GM19351 (cell line): ENCODE measurements around the gene STAMBPL1.
A peak's percentile ranks its signal among the peaks of the same experiment; 100 is the strongest.
"Not testable (repeated sequence)": the region's sequence is repeated elsewhere in the genome, so short reads cannot be mapped to it uniquely, and the experiment has no call there.

Experiments
- ATAC-seq: cut with Tn5 transposase; IDR thresholded peaks from one replicate; pipeline ENCODE4 v1.9.1; 2021; ENCODE audit warnings: mild to moderate bottlenecking, moderate library complexity; ENCODE audit not compliant: unreplicated experiment

Gene STAMBPL1

GRCh38 chr10:88918191-88918905, 38.3 kb downstream of the STAMBPL1 start:
- no peak for ATAC-seq

- no peak for ATAC-seq
Measured at GRCh38 chr10:88919041-88919440, 39.0 kb downstream of the STAMBPL1 start.

- ATAC-seq, result no peak
Measured at GRCh38 chr10:88920198-88920597, 40.2 kb downstream of the STAMBPL1 start.

GRCh38 chr10:88920986-88921593, 41.0 kb downstream of the STAMBPL1 start:
- no peak for ATAC-seq

GRCh38 chr10:88922041-88922440, 42.0 kb downstream of the STAMBPL1 start:
- ATAC-seq, result no peak

GRCh38 chr10:88923520-88923919, 43.5 kb downstream of the STAMBPL1 start:
- ATAC-seq, result no peak

- no peak for ATAC-seq
Measured at GRCh38 chr10:88926566-88927415, 46.7 kb downstream of the STAMBPL1 start.

GRCh38 chr10:88927416-88927690, 47.3 kb downstream of the STAMBPL1 start:
- ATAC-seq, result no peak

- no peak for ATAC-seq
Measured at GRCh38 chr10:88928254-88928653, 48.2 kb downstream of the STAMBPL1 start.

GRCh38 chr10:88931548-88931947, 51.5 kb downstream of the STAMBPL1 start:
- no peak for ATAC-seq

GRCh38 chr10:88932029-88932428, 52.0 kb downstream of the STAMBPL1 start:
- ATAC-seq, result not testable (repeated sequence)

GRCh38 chr10:88932539-88933256, 52.7 kb downstream of the STAMBPL1 start:
- peak; percentile 74 for ATAC-seq

GRCh38 chr10:88933564-88933963, 53.5 kb downstream of the STAMBPL1 start:
- ATAC-seq, result no peak

- no peak for ATAC-seq
Measured at GRCh38 chr10:88934900-88935672, 55.0 kb downstream of the STAMBPL1 start.

GRCh38 chr10:88936656-88937055, 56.6 kb downstream of the STAMBPL1 start:
- no peak for ATAC-seq

- no peak for ATAC-seq
Measured at GRCh38 chr10:88938039-88938438, 58.0 kb downstream of the STAMBPL1 start.

GRCh38 chr10:88938938-88939337, 58.9 kb downstream of the STAMBPL1 start:
- ATAC-seq, result no peak

GRCh38 chr10:88941026-88941425, 61.0 kb downstream of the STAMBPL1 start:
- no peak for ATAC-seq

- ATAC-seq, result no peak
Measured at GRCh38 chr10:88943778-88944177, 63.7 kb downstream of the STAMBPL1 start.

GRCh38 chr10:88944813-88945212, 64.8 kb downstream of the STAMBPL1 start:
- ATAC-seq, result peak; percentile 58

- ATAC-seq, result no peak
Measured at GRCh38 chr10:88946200-88946599, 66.2 kb downstream of the STAMBPL1 start.
